Gastroesophageal sphincter (tissue), 3 donors: ENCODE data around the gene EFNA3.

Experiments used
- EP300 ChIP-seq: sonication (generic); formaldehyde crosslinking; IDR thresholded peaks from one replicate; pipeline ENCODE4 v1.6.1; 2017; ENCODE audit warnings: antibody characterized with exemption, mild to moderate bottlenecking
- POLR2A ChIP-seq, 2 donors: fragments of 450-650 bp; IDR thresholded peaks; one replicate each; pipeline ENCODE4 v1.6.1; 2017; ENCODE audit warnings: antibody characterized with exemption in 2 of 2, mild to moderate bottlenecking in 2 of 2, moderate library complexity in 1 of 2
- POLR2AphosphoS5 ChIP-seq: sonication (generic); formaldehyde crosslinking; IDR thresholded peaks from one replicate; pipeline ENCODE4 v1.6.1; 2017; ENCODE audit warnings: antibody characterized with exemption
- TF ChIP-seq, protein P1 (sequence below), 4 experiments: fragments of 200-600 bp in 2 of 4; fragments of 450-650 bp in 2 of 4; sonication (generic) in 1 of 4; IDR thresholded peaks; one replicate each; pipeline ENCODE4 v1.5.1; 2017 to 2019; ENCODE audit warnings: antibody characterized with exemption in 4 of 4, mild to moderate bottlenecking in 2 of 4, moderate library complexity in 2 of 4

- TF ChIP-seq, protein P1, sequence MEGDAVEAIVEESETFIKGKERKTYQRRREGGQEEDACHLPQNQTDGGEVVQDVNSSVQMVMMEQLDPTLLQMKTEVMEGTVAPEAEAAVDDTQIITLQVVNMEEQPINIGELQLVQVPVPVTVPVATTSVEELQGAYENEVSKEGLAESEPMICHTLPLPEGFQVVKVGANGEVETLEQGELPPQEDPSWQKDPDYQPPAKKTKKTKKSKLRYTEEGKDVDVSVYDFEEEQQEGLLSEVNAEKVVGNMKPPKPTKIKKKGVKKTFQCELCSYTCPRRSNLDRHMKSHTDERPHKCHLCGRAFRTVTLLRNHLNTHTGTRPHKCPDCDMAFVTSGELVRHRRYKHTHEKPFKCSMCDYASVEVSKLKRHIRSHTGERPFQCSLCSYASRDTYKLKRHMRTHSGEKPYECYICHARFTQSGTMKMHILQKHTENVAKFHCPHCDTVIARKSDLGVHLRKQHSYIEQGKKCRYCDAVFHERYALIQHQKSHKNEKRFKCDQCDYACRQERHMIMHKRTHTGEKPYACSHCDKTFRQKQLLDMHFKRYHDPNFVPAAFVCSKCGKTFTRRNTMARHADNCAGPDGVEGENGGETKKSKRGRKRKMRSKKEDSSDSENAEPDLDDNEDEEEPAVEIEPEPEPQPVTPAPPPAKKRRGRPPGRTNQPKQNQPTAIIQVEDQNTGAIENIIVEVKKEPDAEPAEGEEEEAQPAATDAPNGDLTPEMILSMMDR (IDR thresholded peaks at IDR 0.05) = no peak
- TF ChIP-seq POLR2A (IDR thresholded peaks at IDR 0.05) = no peak
- TF ChIP-seq EP300 = no peak
- no peak for TF ChIP-seq POLR2AphosphoS5
These were observed 47.4 kb downstream of the EFNA3 start for GRCh38 chr1:155125946-155126555.
